ENCODE results near the gene HSD17B10. TPM values are rescaled to one million over a fixed set of nuclear protein-coding genes. Genes with fewer than 3 reads are reported as not detected.

Gene HSD17B10
- total and polyA plus RNA-seq, 2 of the 13 experiments (the other 11 are each of a cell fraction or from before 2014, with no cell fraction given): 68.7 to 84.7 TPM

DNA sequence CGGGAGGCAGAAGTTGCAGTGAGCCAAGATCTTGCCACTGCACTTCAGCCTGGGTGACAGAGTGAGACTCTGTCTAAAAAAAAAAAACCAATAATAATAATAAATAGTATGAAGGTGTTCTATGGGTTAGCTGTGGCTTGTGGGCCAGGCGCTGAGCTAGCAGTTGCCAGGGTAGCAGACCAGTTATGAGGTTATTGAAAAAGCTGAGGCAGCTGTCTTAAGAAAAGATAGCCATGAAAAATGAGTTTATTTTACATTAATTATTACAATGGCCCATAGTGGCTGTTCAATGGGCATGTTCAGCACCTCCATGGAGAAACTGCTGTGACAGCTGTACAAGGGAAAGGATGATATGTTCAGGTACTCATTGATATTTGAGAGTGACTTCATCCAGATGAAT, 13.3 kb upstream of the HSD17B10 start:
- WGBS (ENCODE audit: low lambda C conversion rate): 0% methylated on average over 2 of the region's 2 CpGs
- no TSS peak for BruUV-seq (replicated peaks)
- H3K9ac ChIP-seq (ENCODE audit: insufficient read depth, low read depth, low read length): no peak overlapping the region
- intact Hi-C loops (cut with micrococcal nuclease; ENCODE audit: unreplicated experiment) (no loop called here), in situ Hi-C loops (cut with HindIII; ENCODE audit: extremely low pct_ligation_motif_present, low pct_unique_long_range_greater_than_20kb) (loop anchor here (10.0 kb wide), 1 partner anchor 133 kb away; no protein-coding TSS in a partner anchor)
- H4K20me1 ChIP-seq (ENCODE audit: insufficient read depth, low read length): no peaks in the 10 kb centered on the region
- no peaks in the 10 kb centered on the region for H3K9me3 ChIP-seq (ENCODE audit: low read length)
- no peak overlapping the region for H3K4me2 ChIP-seq (ENCODE audit: low read depth, low read length)
- no peak overlapping the region for H3K4me3 ChIP-seq (replicated peaks in 1 of 3; ENCODE audit: insufficient read depth in 1 of 3, low read depth in 2 of 3, low read length in 3 of 3)
- H3K4me1 ChIP-seq (ENCODE audit: insufficient read depth, low read length): no peaks in the 10 kb centered on the region
- H3K27me3 ChIP-seq (ENCODE audit: control insufficient read depth in 1 of 2, insufficient read depth in 2 of 2, low read length in 2 of 2): no peaks in the 10 kb centered on the region
- ChIA-PET CTCF (ENCODE audit: low intra/inter-chr PET ratio, low total read pairs) (interaction anchor here (2.6 kb wide), 1 partner anchor 130 kb away, joined by 10 read pairs; no protein-coding TSS in a partner anchor), POLR2A (no interaction called here)
- FAIRE-seq: no peak
- no peak for DNase-seq (ENCODE audit: low spot score)
- no peak for ATAC-seq
- no peak overlapping the region for H3K27ac ChIP-seq (ENCODE audit: extremely low read length, insufficient read depth, low read length)
- no peak overlapping the region for H2AFZ ChIP-seq (ENCODE audit: low read length)
- no peaks in the 10 kb centered on the region for H3K79me2 ChIP-seq (ENCODE audit: insufficient read depth, low read length)
- no peaks in the 10 kb centered on the region for H3K36me3 ChIP-seq (replicated peaks in 1 of 2; ENCODE audit: control insufficient read depth in 1 of 2, insufficient read depth in 2 of 2, low read length in 2 of 2)
- TF ChIP-seq TOE1 (CRISPR knock-in tag; IDR thresholded peaks at IDR 0.05) (no peak), AHR (CRISPR knock-in tag; IDR thresholded peaks at IDR 0.05) (no peak), NCOA5 (CRISPR knock-in tag; IDR thresholded peaks at IDR 0.05) (no peak), CCDC6 (CRISPR knock-in tag; IDR thresholded peaks at IDR 0.05) (no peak), ZFP36 (IDR thresholded peaks at IDR 0.05; ENCODE audit: borderline replicate concordance, low read depth, low read length, partially characterized antibody) (no peak), IRF2 (CRISPR knock-in tag; IDR thresholded peaks at IDR 0.05) (no peak), ZBTB8A (CRISPR knock-in tag; IDR thresholded peaks at IDR 0.05; ENCODE audit: borderline replicate concordance, low read depth) (no peak), JARID2 (CRISPR knock-in tag; IDR thresholded peaks at IDR 0.05; ENCODE audit: insufficient replicate concordance) (no peak), ZNF589 (CRISPR knock-in tag; conservative IDR thresholded peaks at IDR 0.05) (no peak)
- TF ChIP-seq, protein P1, sequence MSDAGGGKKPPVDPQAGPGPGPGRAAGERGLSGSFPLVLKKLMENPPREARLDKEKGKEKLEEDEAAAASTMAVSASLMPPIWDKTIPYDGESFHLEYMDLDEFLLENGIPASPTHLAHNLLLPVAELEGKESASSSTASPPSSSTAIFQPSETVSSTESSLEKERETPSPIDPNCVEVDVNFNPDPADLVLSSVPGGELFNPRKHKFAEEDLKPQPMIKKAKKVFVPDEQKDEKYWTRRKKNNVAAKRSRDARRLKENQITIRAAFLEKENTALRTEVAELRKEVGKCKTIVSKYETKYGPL (CRISPR knock-in tag; IDR thresholded peaks at IDR 0.05): no peak
- TF ChIP-seq, protein P2, sequence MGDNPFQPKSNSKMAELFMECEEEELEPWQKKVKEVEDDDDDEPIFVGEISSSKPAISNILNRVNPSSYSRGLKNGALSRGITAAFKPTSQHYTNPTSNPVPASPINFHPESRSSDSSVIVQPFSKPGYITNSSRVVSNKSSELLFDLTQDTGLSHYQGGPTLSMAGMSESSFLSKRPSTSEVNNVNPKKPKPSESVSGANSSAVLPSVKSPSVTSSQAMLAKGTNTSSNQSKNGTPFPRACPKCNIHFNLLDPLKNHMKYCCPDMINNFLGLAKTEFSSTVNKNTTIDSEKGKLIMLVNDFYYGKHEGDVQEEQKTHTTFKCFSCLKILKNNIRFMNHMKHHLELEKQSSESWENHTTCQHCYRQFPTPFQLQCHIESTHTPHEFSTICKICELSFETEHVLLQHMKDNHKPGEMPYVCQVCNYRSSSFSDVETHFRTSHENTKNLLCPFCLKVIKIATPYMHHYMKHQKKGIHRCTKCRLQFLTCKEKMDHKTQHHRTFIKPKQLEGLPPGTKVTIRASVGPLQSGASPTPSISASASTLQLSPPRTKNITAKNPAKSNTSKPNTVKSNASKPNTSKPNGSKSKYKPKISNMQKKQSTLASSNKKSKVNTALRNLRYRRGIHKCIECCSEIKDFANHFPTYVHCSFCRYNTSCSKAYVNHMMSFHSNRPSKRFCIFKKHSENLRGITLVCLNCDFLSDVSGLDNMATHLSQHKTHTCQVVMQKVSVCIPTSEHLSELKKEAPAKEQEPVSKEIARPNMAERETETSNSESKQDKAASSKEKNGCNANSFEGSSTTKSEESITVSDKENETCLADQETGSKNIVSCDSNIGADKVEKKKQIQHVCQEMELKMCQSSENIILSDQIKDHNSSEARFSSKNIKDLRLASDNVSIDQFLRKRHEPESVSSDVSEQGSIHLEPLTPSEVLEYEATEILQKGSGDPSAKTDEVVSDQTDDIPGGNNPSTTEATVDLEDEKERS (CRISPR knock-in tag; IDR thresholded peaks at IDR 0.05): no peak
- TF ChIP-seq, protein P3, sequence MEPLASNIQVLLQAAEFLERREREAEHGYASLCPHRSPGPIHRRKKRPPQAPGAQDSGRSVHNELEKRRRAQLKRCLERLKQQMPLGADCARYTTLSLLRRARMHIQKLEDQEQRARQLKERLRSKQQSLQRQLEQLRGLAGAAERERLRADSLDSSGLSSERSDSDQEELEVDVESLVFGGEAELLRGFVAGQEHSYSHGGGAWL (CRISPR knock-in tag; IDR thresholded peaks at IDR 0.05): no peak
- TF ChIP-seq, protein P4, sequence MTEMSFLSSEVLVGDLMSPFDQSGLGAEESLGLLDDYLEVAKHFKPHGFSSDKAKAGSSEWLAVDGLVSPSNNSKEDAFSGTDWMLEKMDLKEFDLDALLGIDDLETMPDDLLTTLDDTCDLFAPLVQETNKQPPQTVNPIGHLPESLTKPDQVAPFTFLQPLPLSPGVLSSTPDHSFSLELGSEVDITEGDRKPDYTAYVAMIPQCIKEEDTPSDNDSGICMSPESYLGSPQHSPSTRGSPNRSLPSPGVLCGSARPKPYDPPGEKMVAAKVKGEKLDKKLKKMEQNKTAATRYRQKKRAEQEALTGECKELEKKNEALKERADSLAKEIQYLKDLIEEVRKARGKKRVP (CRISPR knock-in tag; IDR thresholded peaks at IDR 0.05): no peak
- TF ChIP-seq, protein P5, sequence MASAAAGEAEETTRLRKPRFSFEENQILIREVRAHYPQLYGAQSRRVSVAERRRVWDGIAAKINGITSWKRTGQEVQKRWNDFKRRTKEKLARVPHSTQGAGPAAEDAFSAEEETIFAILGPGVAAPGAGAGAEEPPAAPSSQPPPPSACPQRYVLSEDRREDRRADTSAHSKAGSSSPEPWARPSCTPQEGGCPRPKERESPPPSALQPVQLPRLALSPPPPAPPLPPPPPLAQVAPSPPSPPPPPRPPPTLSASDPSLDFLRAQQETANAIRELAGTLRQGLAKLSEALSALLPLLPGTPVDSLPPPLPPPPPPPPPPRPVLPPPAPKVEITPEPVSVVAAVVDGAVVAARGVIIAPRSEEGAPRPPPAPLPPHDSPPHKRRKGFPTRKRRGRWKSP (CRISPR knock-in tag; IDR thresholded peaks at IDR 0.05): no peak
- TF ChIP-seq, protein P6, sequence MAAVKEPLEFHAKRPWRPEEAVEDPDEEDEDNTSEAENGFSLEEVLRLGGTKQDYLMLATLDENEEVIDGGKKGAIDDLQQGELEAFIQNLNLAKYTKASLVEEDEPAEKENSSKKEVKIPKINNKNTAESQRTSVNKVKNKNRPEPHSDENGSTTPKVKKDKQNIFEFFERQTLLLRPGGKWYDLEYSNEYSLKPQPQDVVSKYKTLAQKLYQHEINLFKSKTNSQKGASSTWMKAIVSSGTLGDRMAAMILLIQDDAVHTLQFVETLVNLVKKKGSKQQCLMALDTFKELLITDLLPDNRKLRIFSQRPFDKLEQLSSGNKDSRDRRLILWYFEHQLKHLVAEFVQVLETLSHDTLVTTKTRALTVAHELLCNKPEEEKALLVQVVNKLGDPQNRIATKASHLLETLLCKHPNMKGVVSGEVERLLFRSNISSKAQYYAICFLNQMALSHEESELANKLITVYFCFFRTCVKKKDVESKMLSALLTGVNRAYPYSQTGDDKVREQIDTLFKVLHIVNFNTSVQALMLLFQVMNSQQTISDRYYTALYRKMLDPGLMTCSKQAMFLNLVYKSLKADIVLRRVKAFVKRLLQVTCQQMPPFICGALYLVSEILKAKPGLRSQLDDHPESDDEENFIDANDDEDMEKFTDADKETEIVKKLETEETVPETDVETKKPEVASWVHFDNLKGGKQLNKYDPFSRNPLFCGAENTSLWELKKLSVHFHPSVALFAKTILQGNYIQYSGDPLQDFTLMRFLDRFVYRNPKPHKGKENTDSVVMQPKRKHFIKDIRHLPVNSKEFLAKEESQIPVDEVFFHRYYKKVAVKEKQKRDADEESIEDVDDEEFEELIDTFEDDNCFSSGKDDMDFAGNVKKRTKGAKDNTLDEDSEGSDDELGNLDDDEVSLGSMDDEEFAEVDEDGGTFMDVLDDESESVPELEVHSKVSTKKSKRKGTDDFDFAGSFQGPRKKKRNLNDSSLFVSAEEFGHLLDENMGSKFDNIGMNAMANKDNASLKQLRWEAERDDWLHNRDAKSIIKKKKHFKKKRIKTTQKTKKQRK (IDR thresholded peaks at IDR 0.05; ENCODE audit: low read length): no peak

Data from HepG2 (cell line).